Uterus (tissue), 2 donors: ENCODE data around the gene APLNR.

Experiments used
- POLR2A ChIP-seq, 2 donors: fragments of 450-650 bp; IDR thresholded peaks; one replicate each; pipeline ENCODE4 v1.6.1; 2016; ENCODE audit warnings: antibody characterized with exemption in 2 of 2, mild to moderate bottlenecking in 1 of 2, moderate library complexity in 1 of 2
- TF ChIP-seq, protein P1 (sequence below), 4 experiments: fragments of 200-600 bp in 2 of 4; fragments of 450-650 bp in 2 of 4; sonication (generic) in 2 of 4; IDR thresholded peaks; one replicate each; pipeline ENCODE4 v1.5.1; 2016 to 2019; ENCODE audit warnings: antibody characterized with exemption in 4 of 4, mild to moderate bottlenecking in 2 of 4, moderate library complexity in 1 of 4

DNA sequence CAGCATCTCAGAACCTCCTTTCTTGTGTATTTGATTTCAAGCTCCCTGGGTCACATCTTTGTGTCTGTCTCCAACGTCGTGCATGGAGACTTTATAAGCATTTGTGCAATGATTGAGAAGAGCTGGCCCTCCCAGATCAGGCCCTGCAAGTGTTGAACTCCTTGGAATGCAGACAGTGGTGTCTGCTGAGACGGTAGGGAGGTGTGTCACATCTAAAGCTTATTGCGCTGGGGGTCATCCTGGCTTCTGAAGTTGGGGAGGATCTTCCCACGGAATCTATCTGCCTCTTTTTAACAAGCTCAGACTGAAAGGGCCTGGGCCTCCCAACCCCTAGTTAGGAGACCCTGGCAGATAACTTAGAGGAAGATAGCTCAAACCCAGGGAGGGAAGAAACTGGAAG lies 6.7 kb downstream of the APLNR start:
- TF ChIP-seq, protein P1, sequence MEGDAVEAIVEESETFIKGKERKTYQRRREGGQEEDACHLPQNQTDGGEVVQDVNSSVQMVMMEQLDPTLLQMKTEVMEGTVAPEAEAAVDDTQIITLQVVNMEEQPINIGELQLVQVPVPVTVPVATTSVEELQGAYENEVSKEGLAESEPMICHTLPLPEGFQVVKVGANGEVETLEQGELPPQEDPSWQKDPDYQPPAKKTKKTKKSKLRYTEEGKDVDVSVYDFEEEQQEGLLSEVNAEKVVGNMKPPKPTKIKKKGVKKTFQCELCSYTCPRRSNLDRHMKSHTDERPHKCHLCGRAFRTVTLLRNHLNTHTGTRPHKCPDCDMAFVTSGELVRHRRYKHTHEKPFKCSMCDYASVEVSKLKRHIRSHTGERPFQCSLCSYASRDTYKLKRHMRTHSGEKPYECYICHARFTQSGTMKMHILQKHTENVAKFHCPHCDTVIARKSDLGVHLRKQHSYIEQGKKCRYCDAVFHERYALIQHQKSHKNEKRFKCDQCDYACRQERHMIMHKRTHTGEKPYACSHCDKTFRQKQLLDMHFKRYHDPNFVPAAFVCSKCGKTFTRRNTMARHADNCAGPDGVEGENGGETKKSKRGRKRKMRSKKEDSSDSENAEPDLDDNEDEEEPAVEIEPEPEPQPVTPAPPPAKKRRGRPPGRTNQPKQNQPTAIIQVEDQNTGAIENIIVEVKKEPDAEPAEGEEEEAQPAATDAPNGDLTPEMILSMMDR (IDR thresholded peaks at IDR 0.05) = no peak
- TF ChIP-seq POLR2A (IDR thresholded peaks at IDR 0.05) = no peak
